Measurements from ENCODE around the gene SLC13A2.

DNA sequence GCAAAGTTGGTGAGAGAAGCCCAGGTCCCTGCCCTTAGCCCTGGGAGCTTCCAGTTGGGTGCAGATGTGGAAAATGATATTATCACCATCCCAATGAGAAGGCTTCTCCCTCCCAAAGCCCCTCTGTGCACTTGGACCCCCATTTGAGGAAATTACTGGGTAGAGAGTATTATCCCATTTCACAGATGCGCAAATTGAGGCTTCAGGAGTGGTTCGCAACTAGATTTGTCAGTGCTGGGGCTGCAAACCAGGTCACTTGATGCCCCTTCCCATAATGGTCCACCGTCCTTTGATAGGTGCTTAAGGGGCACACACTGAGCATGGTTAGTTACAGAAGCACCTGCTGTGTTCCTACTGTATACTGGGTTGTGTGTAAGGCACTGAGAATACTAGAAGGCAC, 18.4 kb downstream of the SLC13A2 start:
- TF ChIP-seq, protein P1, sequence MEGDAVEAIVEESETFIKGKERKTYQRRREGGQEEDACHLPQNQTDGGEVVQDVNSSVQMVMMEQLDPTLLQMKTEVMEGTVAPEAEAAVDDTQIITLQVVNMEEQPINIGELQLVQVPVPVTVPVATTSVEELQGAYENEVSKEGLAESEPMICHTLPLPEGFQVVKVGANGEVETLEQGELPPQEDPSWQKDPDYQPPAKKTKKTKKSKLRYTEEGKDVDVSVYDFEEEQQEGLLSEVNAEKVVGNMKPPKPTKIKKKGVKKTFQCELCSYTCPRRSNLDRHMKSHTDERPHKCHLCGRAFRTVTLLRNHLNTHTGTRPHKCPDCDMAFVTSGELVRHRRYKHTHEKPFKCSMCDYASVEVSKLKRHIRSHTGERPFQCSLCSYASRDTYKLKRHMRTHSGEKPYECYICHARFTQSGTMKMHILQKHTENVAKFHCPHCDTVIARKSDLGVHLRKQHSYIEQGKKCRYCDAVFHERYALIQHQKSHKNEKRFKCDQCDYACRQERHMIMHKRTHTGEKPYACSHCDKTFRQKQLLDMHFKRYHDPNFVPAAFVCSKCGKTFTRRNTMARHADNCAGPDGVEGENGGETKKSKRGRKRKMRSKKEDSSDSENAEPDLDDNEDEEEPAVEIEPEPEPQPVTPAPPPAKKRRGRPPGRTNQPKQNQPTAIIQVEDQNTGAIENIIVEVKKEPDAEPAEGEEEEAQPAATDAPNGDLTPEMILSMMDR (IDR thresholded peaks at IDR 0.05): no peak
- no peak for TF ChIP-seq POLR2A (IDR thresholded peaks at IDR 0.05)

Data from uterus (tissue), 2 donors.